Esophagus muscularis mucosa (tissue), 4 donors: ENCODE results near the gene PRXL2B.
"Not testable (repeated sequence)": the region's sequence is repeated elsewhere in the genome, so short reads cannot be mapped to it uniquely, and the experiment has no call there.

ENCODE experiments used
- EP300 ChIP-seq: sonication (generic); formaldehyde crosslinking; IDR thresholded peaks from one replicate; pipeline ENCODE4 v1.6.1; 2017; ENCODE audit warnings: antibody characterized with exemption
- POLR2A ChIP-seq: fragments of 450-650 bp; IDR thresholded peaks from one replicate; pipeline ENCODE4 v1.6.1; 2017; ENCODE audit warnings: antibody characterized with exemption, moderate library complexity, mild to moderate bottlenecking, low read depth
- POLR2AphosphoS5 ChIP-seq, 2 donors: sonication (generic); formaldehyde crosslinking; IDR thresholded peaks; one replicate each; pipeline ENCODE4 v1.6.1; 2017; ENCODE audit warnings: antibody characterized with exemption in 2 of 2
- TF ChIP-seq, protein P1 (sequence below), 3 experiments: fragments of 200-600 bp in 2 of 3; fragments of 450-650 bp in 1 of 3; sonication (generic) in 2 of 3; IDR thresholded peaks; one replicate each; pipeline ENCODE4 v1.5.1; 2017 to 2019; ENCODE audit warnings: antibody characterized with exemption in 3 of 3, mild to moderate bottlenecking in 2 of 3, moderate library complexity in 1 of 3

GRCh38 chr1:2568187-2568816 is 18.3 kb upstream of the PRXL2B start:
- TF ChIP-seq, protein P1, sequence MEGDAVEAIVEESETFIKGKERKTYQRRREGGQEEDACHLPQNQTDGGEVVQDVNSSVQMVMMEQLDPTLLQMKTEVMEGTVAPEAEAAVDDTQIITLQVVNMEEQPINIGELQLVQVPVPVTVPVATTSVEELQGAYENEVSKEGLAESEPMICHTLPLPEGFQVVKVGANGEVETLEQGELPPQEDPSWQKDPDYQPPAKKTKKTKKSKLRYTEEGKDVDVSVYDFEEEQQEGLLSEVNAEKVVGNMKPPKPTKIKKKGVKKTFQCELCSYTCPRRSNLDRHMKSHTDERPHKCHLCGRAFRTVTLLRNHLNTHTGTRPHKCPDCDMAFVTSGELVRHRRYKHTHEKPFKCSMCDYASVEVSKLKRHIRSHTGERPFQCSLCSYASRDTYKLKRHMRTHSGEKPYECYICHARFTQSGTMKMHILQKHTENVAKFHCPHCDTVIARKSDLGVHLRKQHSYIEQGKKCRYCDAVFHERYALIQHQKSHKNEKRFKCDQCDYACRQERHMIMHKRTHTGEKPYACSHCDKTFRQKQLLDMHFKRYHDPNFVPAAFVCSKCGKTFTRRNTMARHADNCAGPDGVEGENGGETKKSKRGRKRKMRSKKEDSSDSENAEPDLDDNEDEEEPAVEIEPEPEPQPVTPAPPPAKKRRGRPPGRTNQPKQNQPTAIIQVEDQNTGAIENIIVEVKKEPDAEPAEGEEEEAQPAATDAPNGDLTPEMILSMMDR (IDR thresholded peaks at IDR 0.05), result not testable (repeated sequence)
- TF ChIP-seq POLR2A; EP300; POLR2AphosphoS5 (IDR thresholded peaks at IDR 0.05): not testable (repeated sequence)
